A549 (cell line): Measurements from ENCODE around the gene CES4A. TPM values are rescaled to one million over a fixed set of nuclear protein-coding genes. Genes with fewer than 3 reads are reported as not detected.

Experiments
- ATAC-seq, 2 experiments: fragments of 200-7000 bp in 1 of 2; fragments of >200 bp in 1 of 2; cut with Nextera tagmentation in 1 of 2; cut with Tn5 transposase in 1 of 2; 3 replicates each; pipeline versions ENCODE4 v1.8.0 to v1.9.1; 2018 to 2020; ENCODE audit warnings: mild to moderate bottlenecking in 1 of 2, moderate library complexity in 1 of 2
- CTCF ChIA-PET: fragments of 300-600 bp; sonication (Branson Sonifier 250); formaldehyde crosslinking; extraction: SDS; loops from one replicate; lab custom pipeline; 2021; ENCODE audit warnings: antibody characterized with exemption, inconsistent platforms; lab: Yijun Ruan, JAX
- POLR2A ChIA-PET: fragments of 350-600 bp; formaldehyde crosslinking; extraction: SDS; loops from one replicate; lab custom pipeline; 2021; ENCODE audit warnings: antibody characterized with exemption, inconsistent platforms; lab: Yijun Ruan, JAX
- DNase-seq, 2 experiments: peaks; one replicate each; pipeline versions ENCODE4 v3.0.0 to v3.0.0-alpha.2; 2011 to 2016; ENCODE audit warnings: low read depth in 1 of 2, low spot score in 1 of 2
- FAIRE-seq: peaks from 2 replicates; lab custom pipeline; 2011; peaks lifted over from hg19 to GRCh38; lab: Jason Lieb, UNC
- H3K27ac ChIP-seq, 2 experiments: fragments of >200 bp; sonication (Bioruptor Twin); formaldehyde crosslinking; 3 replicates each; pipeline ENCODE4 v1.5.1; 2016 to 2017
- H3K4me1 ChIP-seq: fragments of >200 bp; sonication (Bioruptor Twin); formaldehyde crosslinking; 3 replicates; pipeline ENCODE4 v1.6.1; 2016
- H3K4me2 ChIP-seq: fragments of >200 bp; sonication (Bioruptor Twin); formaldehyde crosslinking; 3 replicates; pipeline ENCODE4 v1.6.1; 2016
- H3K4me3 ChIP-seq: fragments of >200 bp; sonication (Bioruptor Twin); formaldehyde crosslinking; 3 replicates; pipeline ENCODE4 v1.5.1; 2016
- H3K9me3 ChIP-seq: fragments of >200 bp; sonication (Bioruptor Twin); formaldehyde crosslinking; 3 replicates; pipeline ENCODE4 v1.6.1; 2016
- BHLHE40 ChIP-seq: IDR thresholded peaks from 2 replicates; pipeline ENCODE4 v1.6.1; 2012; ENCODE audit warnings: low read depth, low read length, inconsistent platforms
- CBX2 ChIP-seq: fragments of 200-600 bp; sonication (generic); IDR thresholded peaks from 2 replicates; pipeline ENCODE4 v1.6.1; 2016; ENCODE audit warnings: low read depth, mild to moderate bottlenecking, borderline replicate concordance
- CEBPB ChIP-seq, 2 experiments: fragments of >200 bp in 1 of 2; sonication (Bioruptor Twin) in 1 of 2; formaldehyde crosslinking in 1 of 2; IDR thresholded peaks; 2 replicates each; pipeline ENCODE4 v1.6.1; 2012 to 2016
- CHD2 ChIP-seq: fragments of 150-350 bp; IDR thresholded peaks from 2 replicates; pipeline ENCODE4 v1.6.1; 2014; ENCODE audit warnings: low read length; ENCODE audit not compliant: partially characterized antibody
- ESRRA ChIP-seq: fragments of 150-350 bp; IDR thresholded peaks from 2 replicates; pipeline ENCODE4 v1.6.1; 2014; ENCODE audit warnings: mild to moderate bottlenecking, low read length, borderline replicate concordance
- FOSB ChIP-seq: fragments of 250-450 bp; sonication (Bioruptor Pico); IDR thresholded peaks from 2 replicates; pipeline ENCODE4 v1.5.0; 2020; ENCODE audit warnings: mild to moderate bottlenecking, moderate library complexity
- GATA3 ChIP-seq: IDR thresholded peaks from 2 replicates; pipeline ENCODE4 v1.6.1; 2012; ENCODE audit warnings: borderline replicate concordance
- HDAC2 ChIP-seq: fragments of 200-600 bp; sonication (generic); IDR thresholded peaks from 2 replicates; pipeline ENCODE4 v1.6.1; 2016
- HOXA7 ChIP-seq: fragments of 250-450 bp; sonication (Bioruptor Pico); IDR thresholded peaks from 2 replicates; pipeline ENCODE4 v1.5.0; 2020; ENCODE audit warnings: mild to moderate bottlenecking, moderate library complexity
- HOXB13 ChIP-seq: fragments of 250-450 bp; sonication (Bioruptor Pico); IDR thresholded peaks from 2 replicates; pipeline ENCODE4 v1.5.0; 2020; ENCODE audit warnings: low read depth, mild to moderate bottlenecking, moderate library complexity
- HOXB5 ChIP-seq: fragments of 250-450 bp; sonication (Bioruptor Pico); IDR thresholded peaks from 2 replicates; pipeline ENCODE4 v1.5.0; 2020; ENCODE audit warnings: mild to moderate bottlenecking, moderate library complexity
- MAFK ChIP-seq: fragments of 450-650 bp; IDR thresholded peaks from 2 replicates; pipeline ENCODE4 v1.6.1; 2014; ENCODE audit not compliant: partially characterized antibody
- MAZ ChIP-seq: fragments of 150-350 bp; IDR thresholded peaks from 2 replicates; pipeline ENCODE4 v1.6.1; 2014; ENCODE audit warnings: antibody characterized with exemption, low read depth, low read length, borderline replicate concordance
- MYC ChIP-seq: IDR thresholded peaks from 2 replicates; pipeline ENCODE4 v1.6.1; 2012; ENCODE audit warnings: mild to moderate bottlenecking, inconsistent platforms, low read length, improper control_type of control experiment, borderline replicate concordance
- NR3C1 ChIP-seq: fragments of >200 bp; sonication (Bioruptor Twin); formaldehyde crosslinking; IDR thresholded peaks from 3 replicates; pipeline ENCODE4 v1.6.1; 2017
- RAD21 ChIP-seq, 2 experiments: fragments of >200 bp in 1 of 2; sonication (Bioruptor Twin) in 1 of 2; formaldehyde crosslinking in 1 of 2; IDR thresholded peaks in 1 of 2; conservative IDR thresholded peaks in 1 of 2; 2 replicates in 1 of 2; 3 replicates in 1 of 2; pipeline ENCODE4 v1.6.1; 2012 to 2018; ENCODE audit warnings: inconsistent platforms in 1 of 2
- RFX5 ChIP-seq: fragments of 450-650 bp; IDR thresholded peaks from 2 replicates; pipeline ENCODE4 v1.7.1; 2014; ENCODE audit warnings: antibody characterized with exemption, mild to moderate bottlenecking, moderate library complexity
- SMC3 ChIP-seq: fragments of >200 bp; sonication (Bioruptor Twin); formaldehyde crosslinking; IDR thresholded peaks from 3 replicates; pipeline ENCODE4 v1.6.1; 2018; ENCODE audit warnings: inconsistent platforms
- ZFP36 ChIP-seq: fragments of 450-650 bp; IDR thresholded peaks from 2 replicates; pipeline ENCODE4 v1.6.1; 2014; ENCODE audit warnings: borderline replicate concordance; ENCODE audit not compliant: partially characterized antibody
- ZNF302 ChIP-seq: fragments of 250-450 bp; sonication (Bioruptor Pico); IDR thresholded peaks from 2 replicates; pipeline ENCODE4 v1.9.0; 2021; ENCODE audit warnings: inconsistent platforms, mild to moderate bottlenecking, moderate library complexity
- WGBS: methylation state at CpG from one replicate; pipeline ENCODE4 v1.1.6; 2017; ENCODE audit errors: missing lambda C conversion rate; 5-methylcytosine and 5-hydroxymethylcytosine counted together
- polyA plus RNA-seq, 4 experiments: library from polyadenylated mRNA; depleted of rRNA in 3 of 4; stranded (reverse); fragments of >200 nt; fragmentation: RNase III in 1 of 4; extraction: RNeasy Plus Mini Kit Qiagen cat#74134 plus additional on column Dnase treatment in 1 of 4; gene quantifications; 2 replicates in 3 of 4; 3 replicates in 1 of 4; pipeline ENCODE4 v1.2.3, GENCODE V29; 2011 to 2017
- TF ChIP-seq, protein P1 (sequence below): fragments of >200 bp; sonication (Bioruptor Twin); formaldehyde crosslinking; IDR thresholded peaks from 3 replicates; pipeline ENCODE4 v1.5.1; 2016
- TF ChIP-seq, protein P2 (sequence below): fragments of 250-450 bp; sonication (Bioruptor Pico); IDR thresholded peaks from 2 replicates; pipeline ENCODE4 v1.5.0; 2021; ENCODE audit warnings: mild to moderate bottlenecking, moderate library complexity, borderline replicate concordance
- TF ChIP-seq, protein P3 (sequence below): fragments of 450-650 bp; IDR thresholded peaks from 2 replicates; pipeline ENCODE4 v1.6.1; 2014; ENCODE audit warnings: antibody characterized with exemption
- TF ChIP-seq, protein P4 (sequence below): fragments of 200-600 bp; sonication (generic); IDR thresholded peaks from 2 replicates; pipeline ENCODE4 v1.6.1; 2016; ENCODE audit warnings: antibody characterized with exemption, mild to moderate bottlenecking, moderate library complexity
- TF ChIP-seq, protein P5 (sequence below): IDR thresholded peaks from 2 replicates; pipeline ENCODE4 v1.6.1; 2012

Gene CES4A
- polyA plus RNA-seq, 2 of the 4 experiments (the other 2 are of a cell fraction) = 2.8 to 3.5 TPM

DNA sequence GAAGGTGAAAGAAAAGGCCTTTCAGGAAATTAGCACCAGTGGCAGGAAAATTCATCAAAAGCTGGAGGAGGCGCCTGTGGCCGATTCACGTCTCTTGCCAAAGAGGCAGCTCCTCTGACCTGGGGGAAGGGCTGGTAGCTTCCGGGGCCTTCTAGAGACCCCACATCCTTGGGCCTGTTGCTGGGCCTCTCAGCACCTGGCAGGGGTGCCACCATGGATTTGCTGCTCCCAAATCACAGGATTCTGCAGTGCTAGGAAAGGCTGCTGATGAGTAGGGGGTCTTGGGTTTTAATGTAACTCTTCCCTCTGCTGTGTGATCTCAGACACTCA is 29.0 kb downstream of the CES4A start:
- FAIRE-seq (no peak), ATAC-seq (no peak), DNase-seq (no peak)
- H3K4me2 ChIP-seq = no peak overlapping the region
- no peak overlapping the region for H3K4me3 ChIP-seq
- CTCF ChIA-PET = interaction anchor here (0.6 to 9.1 kb wide), 53 partner anchors 9 to 570 kb away, joined by 3 to 94 read pairs (median 6); partner anchors contain the start of genes B3GNT9, CES3, E2F4 and FBXL8
- H3K27ac ChIP-seq = no peak overlapping the region
- H3K4me1 ChIP-seq = no peaks in the 10 kb centered on the region; the same call in 2 of the 3 replicates
- POLR2A ChIA-PET = interaction anchor here (1.0 to 1.9 kb wide), 5 partner anchors 10 to 168 kb away, joined by 3 to 6 read pairs (median 6); partner anchors contain the start of genes B3GNT9 and NOL3
- TF ChIP-seq MYC (no peak), RFX5 (no peak), HOXB13 (no peak), CEBPB (IDR thresholded peaks at IDR 0.05) (no peak), CHD2 (no peak), MAZ (no peak), NR3C1 (no peak), ESRRA (no peak), MAFK (no peak), ZNF302 (CRISPR knock-in tag) (no peak), SMC3 (no peak), RAD21 (conservative IDR thresholded peaks at IDR 0.05 in 1 of 2, IDR thresholded peaks at IDR 0.05 in 1 of 2) (no peak), HOXB5 (CRISPR knock-in tag) (no peak), FOSB (CRISPR knock-in tag) (no peak), HOXA7 (CRISPR knock-in tag) (no peak)
- TF ChIP-seq, protein P1, sequence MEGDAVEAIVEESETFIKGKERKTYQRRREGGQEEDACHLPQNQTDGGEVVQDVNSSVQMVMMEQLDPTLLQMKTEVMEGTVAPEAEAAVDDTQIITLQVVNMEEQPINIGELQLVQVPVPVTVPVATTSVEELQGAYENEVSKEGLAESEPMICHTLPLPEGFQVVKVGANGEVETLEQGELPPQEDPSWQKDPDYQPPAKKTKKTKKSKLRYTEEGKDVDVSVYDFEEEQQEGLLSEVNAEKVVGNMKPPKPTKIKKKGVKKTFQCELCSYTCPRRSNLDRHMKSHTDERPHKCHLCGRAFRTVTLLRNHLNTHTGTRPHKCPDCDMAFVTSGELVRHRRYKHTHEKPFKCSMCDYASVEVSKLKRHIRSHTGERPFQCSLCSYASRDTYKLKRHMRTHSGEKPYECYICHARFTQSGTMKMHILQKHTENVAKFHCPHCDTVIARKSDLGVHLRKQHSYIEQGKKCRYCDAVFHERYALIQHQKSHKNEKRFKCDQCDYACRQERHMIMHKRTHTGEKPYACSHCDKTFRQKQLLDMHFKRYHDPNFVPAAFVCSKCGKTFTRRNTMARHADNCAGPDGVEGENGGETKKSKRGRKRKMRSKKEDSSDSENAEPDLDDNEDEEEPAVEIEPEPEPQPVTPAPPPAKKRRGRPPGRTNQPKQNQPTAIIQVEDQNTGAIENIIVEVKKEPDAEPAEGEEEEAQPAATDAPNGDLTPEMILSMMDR = no peak
- TF ChIP-seq, protein P2, sequence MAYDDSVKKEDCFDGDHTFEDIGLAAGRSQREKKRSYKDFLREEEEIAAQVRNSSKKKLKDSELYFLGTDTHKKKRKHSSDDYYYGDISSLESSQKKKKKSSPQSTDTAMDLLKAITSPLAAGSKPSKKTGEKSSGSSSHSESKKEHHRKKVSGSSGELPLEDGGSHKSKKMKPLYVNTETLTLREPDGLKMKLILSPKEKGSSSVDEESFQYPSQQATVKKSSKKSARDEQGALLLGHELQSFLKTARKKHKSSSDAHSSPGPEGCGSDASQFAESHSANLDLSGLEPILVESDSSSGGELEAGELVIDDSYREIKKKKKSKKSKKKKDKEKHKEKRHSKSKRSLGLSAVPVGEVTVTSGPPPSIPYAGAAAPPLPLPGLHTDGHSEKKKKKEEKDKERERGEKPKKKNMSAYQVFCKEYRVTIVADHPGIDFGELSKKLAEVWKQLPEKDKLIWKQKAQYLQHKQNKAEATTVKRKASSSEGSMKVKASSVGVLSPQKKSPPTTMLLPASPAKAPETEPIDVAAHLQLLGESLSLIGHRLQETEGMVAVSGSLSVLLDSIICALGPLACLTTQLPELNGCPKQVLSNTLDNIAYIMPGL = no peak
- TF ChIP-seq, protein P3, sequence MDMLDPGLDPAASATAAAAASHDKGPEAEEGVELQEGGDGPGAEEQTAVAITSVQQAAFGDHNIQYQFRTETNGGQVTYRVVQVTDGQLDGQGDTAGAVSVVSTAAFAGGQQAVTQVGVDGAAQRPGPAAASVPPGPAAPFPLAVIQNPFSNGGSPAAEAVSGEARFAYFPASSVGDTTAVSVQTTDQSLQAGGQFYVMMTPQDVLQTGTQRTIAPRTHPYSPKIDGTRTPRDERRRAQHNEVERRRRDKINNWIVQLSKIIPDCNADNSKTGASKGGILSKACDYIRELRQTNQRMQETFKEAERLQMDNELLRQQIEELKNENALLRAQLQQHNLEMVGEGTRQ = no peak
- no peaks in the 10 kb centered on the region for H3K9me3 ChIP-seq
- WGBS = 81% methylated on average over 4 of the region's 4 CpGs

DNA sequence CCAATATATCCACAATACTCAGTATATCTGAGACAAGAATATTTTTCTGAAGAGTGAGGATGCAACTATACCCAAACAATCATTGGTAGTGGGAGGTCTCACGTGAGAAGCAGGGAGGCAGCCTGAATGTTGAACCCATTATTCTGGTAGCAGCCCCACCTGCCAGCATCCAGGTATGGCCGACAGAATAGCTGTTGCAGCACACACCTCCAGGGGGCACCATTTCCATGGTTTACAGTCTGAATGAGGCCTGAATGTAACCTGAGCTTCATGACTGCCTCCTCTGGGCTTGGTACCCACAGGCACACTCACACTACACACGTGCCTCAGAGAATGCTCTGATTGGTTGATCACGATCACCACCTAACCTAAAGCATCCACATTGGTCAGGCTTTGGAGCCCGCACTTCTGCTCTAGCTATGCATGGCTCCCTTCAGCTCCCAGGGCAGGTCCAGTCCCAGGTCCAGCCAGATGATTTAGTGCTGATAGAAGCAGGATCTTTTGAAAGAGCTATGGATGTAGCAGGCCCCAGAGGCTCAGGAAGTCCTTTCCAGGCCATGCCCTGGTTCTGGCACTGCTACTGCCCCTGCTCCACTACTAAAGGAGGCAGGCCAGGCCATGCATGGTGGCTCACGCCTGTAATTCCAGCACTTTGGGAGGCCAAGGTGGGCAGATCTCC is 29.6 kb downstream of the CES4A start:
- CTCF ChIA-PET = interaction anchor here (0.6 to 9.1 kb wide), 64 partner anchors 9 to 569 kb away, joined by 3 to 94 read pairs (median 5); partner anchors contain the start of genes B3GNT9, CES3, E2F4 and EXOC3L1
- H3K4me2 ChIP-seq = no peak overlapping the region
- DNase-seq (peak; percentile 93 to 97), ATAC-seq (peak; percentile 89 to 98), FAIRE-seq (peak; percentile 96)
- H3K4me3 ChIP-seq = no peak overlapping the region
- H3K4me1 ChIP-seq = peaks cover 3% of the 10 kb centered on the region; the same call in 2 of the 3 replicates
- no peaks in the 10 kb centered on the region for H3K9me3 ChIP-seq
- POLR2A ChIA-PET = interaction anchor here (1.0 to 1.9 kb wide), 5 partner anchors 10 to 168 kb away, joined by 3 to 6 read pairs (median 6); partner anchors contain the start of genes B3GNT9 and NOL3
- 5% methylated on average over 5 of the region's 6 CpGs for WGBS
- peak overlapping the region in 1 of 2 experiments; percentile 49; a peak in 2 of 6 replicates for H3K27ac ChIP-seq
- TF ChIP-seq GATA3 (no peak), CBX2 (no peak), RAD21 (conservative IDR thresholded peaks at IDR 0.05 in 1 of 2, IDR thresholded peaks at IDR 0.05 in 1 of 2) (peak; percentile 84 to 92), SMC3 (peak; percentile 86), ZFP36 (no peak), BHLHE40 (peak; percentile 90), NR3C1 (no peak), HDAC2 (no peak), RFX5 (no peak)
- TF ChIP-seq, protein P4, sequence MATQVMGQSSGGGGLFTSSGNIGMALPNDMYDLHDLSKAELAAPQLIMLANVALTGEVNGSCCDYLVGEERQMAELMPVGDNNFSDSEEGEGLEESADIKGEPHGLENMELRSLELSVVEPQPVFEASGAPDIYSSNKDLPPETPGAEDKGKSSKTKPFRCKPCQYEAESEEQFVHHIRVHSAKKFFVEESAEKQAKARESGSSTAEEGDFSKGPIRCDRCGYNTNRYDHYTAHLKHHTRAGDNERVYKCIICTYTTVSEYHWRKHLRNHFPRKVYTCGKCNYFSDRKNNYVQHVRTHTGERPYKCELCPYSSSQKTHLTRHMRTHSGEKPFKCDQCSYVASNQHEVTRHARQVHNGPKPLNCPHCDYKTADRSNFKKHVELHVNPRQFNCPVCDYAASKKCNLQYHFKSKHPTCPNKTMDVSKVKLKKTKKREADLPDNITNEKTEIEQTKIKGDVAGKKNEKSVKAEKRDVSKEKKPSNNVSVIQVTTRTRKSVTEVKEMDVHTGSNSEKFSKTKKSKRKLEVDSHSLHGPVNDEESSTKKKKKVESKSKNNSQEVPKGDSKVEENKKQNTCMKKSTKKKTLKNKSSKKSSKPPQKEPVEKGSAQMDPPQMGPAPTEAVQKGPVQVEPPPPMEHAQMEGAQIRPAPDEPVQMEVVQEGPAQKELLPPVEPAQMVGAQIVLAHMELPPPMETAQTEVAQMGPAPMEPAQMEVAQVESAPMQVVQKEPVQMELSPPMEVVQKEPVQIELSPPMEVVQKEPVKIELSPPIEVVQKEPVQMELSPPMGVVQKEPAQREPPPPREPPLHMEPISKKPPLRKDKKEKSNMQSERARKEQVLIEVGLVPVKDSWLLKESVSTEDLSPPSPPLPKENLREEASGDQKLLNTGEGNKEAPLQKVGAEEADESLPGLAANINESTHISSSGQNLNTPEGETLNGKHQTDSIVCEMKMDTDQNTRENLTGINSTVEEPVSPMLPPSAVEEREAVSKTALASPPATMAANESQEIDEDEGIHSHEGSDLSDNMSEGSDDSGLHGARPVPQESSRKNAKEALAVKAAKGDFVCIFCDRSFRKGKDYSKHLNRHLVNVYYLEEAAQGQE = no peak
- TF ChIP-seq, protein P1 = peak; percentile 84
- TF ChIP-seq, protein P5, sequence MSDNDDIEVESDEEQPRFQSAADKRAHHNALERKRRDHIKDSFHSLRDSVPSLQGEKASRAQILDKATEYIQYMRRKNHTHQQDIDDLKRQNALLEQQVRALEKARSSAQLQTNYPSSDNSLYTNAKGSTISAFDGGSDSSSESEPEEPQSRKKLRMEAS = peak; percentile 87
